Measurements from ENCODE around the gene IFI44. TPM values are rescaled to one million over a fixed set of nuclear protein-coding genes. Genes with fewer than 3 reads are reported as not detected.

The IFI44 gene
- total and polyA plus RNA-seq, 2 experiments from 2014 or later, result not detected

DNA sequence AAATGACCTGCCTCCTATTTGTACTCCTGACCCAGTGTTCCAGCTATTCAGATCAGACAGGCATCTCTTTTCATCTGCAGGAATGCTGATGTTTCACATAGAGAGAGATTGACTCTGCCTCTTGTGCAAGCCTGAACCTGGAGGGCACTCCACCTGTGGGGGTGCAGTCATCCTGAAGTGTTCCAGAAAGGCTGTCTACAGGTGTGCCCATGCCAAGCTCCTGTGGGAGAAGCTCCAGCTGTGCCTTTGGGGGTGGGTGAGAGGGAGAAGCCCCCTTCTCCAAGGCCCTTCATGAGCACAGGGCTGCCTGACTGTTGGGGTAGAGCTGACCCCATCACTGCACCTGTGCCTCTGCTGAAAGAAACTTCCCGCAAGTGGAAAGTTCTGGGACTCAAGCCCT, 22.8 kb downstream of the IFI44 start:
- H3K36me3 ChIP-seq (ENCODE audit: insufficient read depth), result no peaks in the 10 kb centered on the region
- H3K4me1 Mint-ChIP-seq, result peaks cover 3% of the 10 kb centered on the region; the same call in 2 of the 3 replicates
- no peak overlapping the region for H3K4me3 ChIP-seq
- H3K79me2 ChIP-seq (replicated peaks; ENCODE audit: insufficient read depth), result no peaks in the 10 kb centered on the region
- no peaks in the 10 kb centered on the region for H4K20me1 ChIP-seq (replicated peaks; ENCODE audit: insufficient read depth)
- no peaks in the 10 kb centered on the region for H3K36me3 Mint-ChIP-seq (ENCODE audit: low read depth)
- DNase-seq (ENCODE audit: low spot score), result no peak
- H3K27ac Mint-ChIP-seq, result no peak overlapping the region
- no peaks in the 10 kb centered on the region for H3K9me2 ChIP-seq (ENCODE audit: insufficient read depth)
- H3K27me3 ChIP-seq (ENCODE audit: insufficient read depth), result no peaks in the 10 kb centered on the region
- no peak for ATAC-seq
- H3K27ac ChIP-seq (ENCODE audit: low read depth), result no peak overlapping the region
- no peak overlapping the region for H3K4me3 Mint-ChIP-seq
- TF ChIP-seq EZH2phosphoT487 (IDR thresholded peaks at IDR 0.05; ENCODE audit: unreplicated experiment), result no peak
- TF ChIP-seq, protein P1, sequence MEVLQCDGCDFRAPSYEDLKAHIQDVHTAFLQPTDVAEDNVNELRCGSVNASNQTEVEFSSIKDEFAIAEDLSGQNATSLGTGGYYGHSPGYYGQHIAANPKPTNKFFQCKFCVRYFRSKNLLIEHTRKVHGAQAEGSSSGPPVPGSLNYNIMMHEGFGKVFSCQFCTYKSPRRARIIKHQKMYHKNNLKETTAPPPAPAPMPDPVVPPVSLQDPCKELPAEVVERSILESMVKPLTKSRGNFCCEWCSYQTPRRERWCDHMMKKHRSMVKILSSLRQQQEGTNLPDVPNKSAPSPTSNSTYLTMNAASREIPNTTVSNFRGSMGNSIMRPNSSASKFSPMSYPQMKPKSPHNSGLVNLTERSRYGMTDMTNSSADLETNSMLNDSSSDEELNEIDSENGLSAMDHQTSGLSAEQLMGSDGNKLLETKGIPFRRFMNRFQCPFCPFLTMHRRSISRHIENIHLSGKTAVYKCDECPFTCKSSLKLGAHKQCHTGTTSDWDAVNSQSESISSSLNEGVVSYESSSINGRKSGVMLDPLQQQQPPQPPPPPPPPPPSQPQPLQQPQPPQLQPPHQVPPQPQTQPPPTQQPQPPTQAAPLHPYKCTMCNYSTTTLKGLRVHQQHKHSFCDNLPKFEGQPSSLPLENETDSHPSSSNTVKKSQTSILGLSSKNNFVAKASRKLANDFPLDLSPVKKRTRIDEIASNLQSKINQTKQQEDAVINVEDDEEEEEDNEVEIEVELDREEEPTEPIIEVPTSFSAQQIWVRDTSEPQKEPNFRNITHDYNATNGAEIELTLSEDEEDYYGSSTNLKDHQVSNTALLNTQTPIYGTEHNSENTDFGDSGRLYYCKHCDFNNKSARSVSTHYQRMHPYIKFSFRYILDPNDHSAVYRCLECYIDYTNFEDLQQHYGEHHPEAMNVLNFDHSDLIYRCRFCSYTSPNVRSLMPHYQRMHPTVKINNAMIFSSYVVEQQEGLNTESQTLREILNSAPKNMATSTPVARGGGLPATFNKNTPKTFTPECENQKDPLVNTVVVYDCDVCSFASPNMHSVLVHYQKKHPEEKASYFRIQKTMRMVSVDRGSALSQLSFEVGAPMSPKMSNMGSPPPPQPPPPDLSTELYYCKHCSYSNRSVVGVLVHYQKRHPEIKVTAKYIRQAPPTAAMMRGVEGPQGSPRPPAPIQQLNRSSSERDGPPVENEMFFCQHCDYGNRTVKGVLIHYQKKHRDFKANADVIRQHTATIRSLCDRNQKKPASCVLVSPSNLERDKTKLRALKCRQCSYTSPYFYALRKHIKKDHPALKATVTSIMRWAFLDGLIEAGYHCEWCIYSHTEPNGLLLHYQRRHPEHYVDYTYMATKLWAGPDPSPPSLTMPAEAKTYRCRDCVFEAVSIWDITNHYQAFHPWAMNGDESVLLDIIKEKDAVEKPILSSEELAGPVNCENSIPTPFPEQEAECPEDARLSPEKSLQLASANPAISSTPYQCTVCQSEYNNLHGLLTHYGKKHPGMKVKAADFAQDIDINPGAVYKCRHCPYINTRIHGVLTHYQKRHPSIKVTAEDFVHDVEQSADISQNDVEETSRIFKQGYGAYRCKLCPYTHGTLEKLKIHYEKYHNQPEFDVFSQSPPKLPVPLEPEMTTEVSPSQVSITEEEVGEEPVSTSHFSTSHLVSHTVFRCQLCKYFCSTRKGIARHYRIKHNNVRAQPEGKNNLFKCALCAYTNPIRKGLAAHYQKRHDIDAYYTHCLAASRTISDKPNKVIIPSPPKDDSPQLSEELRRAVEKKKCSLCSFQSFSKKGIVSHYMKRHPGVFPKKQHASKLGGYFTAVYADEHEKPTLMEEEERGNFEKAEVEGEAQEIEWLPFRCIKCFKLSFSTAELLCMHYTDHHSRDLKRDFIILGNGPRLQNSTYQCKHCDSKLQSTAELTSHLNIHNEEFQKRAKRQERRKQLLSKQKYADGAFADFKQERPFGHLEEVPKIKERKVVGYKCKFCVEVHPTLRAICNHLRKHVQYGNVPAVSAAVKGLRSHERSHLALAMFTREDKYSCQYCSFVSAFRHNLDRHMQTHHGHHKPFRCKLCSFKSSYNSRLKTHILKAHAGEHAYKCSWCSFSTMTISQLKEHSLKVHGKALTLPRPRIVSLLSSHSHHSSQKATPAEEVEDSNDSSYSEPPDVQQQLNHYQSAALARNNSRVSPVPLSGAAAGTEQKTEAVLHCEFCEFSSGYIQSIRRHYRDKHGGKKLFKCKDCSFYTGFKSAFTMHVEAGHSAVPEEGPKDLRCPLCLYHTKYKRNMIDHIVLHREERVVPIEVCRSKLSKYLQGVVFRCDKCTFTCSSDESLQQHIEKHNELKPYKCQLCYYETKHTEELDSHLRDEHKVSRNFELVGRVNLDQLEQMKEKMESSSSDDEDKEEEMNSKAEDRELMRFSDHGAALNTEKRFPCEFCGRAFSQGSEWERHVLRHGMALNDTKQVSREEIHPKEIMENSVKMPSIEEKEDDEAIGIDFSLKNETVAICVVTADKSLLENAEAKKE (CRISPR knock-in tag; IDR thresholded peaks at IDR 0.05), result no peak
- TF ChIP-seq ZNF114 (CRISPR knock-in tag; IDR thresholded peaks at IDR 0.05), result no peak
- no peak for TF ChIP-seq POLR2AphosphoS5 (IDR thresholded peaks at IDR 0.05; ENCODE audit: low read depth)
- TF ChIP-seq CREB1 (CRISPR knock-in tag; IDR thresholded peaks at IDR 0.05; ENCODE audit: low read depth), result no peak
- TF ChIP-seq EZH2 (IDR thresholded peaks at IDR 0.05; ENCODE audit: low read depth, unreplicated experiment), result no peak
- TF ChIP-seq, protein P2, sequence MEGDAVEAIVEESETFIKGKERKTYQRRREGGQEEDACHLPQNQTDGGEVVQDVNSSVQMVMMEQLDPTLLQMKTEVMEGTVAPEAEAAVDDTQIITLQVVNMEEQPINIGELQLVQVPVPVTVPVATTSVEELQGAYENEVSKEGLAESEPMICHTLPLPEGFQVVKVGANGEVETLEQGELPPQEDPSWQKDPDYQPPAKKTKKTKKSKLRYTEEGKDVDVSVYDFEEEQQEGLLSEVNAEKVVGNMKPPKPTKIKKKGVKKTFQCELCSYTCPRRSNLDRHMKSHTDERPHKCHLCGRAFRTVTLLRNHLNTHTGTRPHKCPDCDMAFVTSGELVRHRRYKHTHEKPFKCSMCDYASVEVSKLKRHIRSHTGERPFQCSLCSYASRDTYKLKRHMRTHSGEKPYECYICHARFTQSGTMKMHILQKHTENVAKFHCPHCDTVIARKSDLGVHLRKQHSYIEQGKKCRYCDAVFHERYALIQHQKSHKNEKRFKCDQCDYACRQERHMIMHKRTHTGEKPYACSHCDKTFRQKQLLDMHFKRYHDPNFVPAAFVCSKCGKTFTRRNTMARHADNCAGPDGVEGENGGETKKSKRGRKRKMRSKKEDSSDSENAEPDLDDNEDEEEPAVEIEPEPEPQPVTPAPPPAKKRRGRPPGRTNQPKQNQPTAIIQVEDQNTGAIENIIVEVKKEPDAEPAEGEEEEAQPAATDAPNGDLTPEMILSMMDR (conservative IDR thresholded peaks at IDR 0.05; ENCODE audit: low read depth in 2 of 2), result no peak
- TF ChIP-seq, protein P3, sequence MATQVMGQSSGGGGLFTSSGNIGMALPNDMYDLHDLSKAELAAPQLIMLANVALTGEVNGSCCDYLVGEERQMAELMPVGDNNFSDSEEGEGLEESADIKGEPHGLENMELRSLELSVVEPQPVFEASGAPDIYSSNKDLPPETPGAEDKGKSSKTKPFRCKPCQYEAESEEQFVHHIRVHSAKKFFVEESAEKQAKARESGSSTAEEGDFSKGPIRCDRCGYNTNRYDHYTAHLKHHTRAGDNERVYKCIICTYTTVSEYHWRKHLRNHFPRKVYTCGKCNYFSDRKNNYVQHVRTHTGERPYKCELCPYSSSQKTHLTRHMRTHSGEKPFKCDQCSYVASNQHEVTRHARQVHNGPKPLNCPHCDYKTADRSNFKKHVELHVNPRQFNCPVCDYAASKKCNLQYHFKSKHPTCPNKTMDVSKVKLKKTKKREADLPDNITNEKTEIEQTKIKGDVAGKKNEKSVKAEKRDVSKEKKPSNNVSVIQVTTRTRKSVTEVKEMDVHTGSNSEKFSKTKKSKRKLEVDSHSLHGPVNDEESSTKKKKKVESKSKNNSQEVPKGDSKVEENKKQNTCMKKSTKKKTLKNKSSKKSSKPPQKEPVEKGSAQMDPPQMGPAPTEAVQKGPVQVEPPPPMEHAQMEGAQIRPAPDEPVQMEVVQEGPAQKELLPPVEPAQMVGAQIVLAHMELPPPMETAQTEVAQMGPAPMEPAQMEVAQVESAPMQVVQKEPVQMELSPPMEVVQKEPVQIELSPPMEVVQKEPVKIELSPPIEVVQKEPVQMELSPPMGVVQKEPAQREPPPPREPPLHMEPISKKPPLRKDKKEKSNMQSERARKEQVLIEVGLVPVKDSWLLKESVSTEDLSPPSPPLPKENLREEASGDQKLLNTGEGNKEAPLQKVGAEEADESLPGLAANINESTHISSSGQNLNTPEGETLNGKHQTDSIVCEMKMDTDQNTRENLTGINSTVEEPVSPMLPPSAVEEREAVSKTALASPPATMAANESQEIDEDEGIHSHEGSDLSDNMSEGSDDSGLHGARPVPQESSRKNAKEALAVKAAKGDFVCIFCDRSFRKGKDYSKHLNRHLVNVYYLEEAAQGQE (IDR thresholded peaks at IDR 0.05; ENCODE audit: unreplicated experiment), result no peak
- no peak overlapping the region for H3K4me2 ChIP-seq
- H3F3A ChIP-seq (replicated peaks; ENCODE audit: low read depth), result no peaks in the 10 kb centered on the region
- H2AFZ ChIP-seq, result no peak overlapping the region
- H3K27me3 Mint-ChIP-seq (ENCODE audit: insufficient read depth, low read depth, poor library complexity), result no peaks in the 10 kb centered on the region
- H3K4me1 ChIP-seq (ENCODE audit: insufficient read depth), result no peaks in the 10 kb centered on the region
- H3K9me3 Mint-ChIP-seq, result no peaks in the 10 kb centered on the region

Measured in GM23338 (cell line).